Measurements from ENCODE around the gene TTC33.

GRCh38 chr5:40555886-40556285 lies 199.9 kb downstream of the TTC33 start:
- TF ChIP-seq POLR2AphosphoS5 (IDR thresholded peaks at IDR 0.05; ENCODE audit: low read depth, low read length) (no peak), TAF1 (IDR thresholded peaks at IDR 0.05; ENCODE audit: borderline replicate concordance, insufficient read depth, low read length) (no peak), REST (IDR thresholded peaks at IDR 0.05; ENCODE audit: insufficient read depth in 1 of 2, low read depth in 2 of 2, low read length in 2 of 2) (no peak)
